Spleen (tissue), 11 donors: ENCODE results near the gene TMEM150C. TPM values are rescaled to one million over a fixed set of nuclear protein-coding genes. Genes with fewer than 3 reads are reported as not detected.

Experiments used
- DNase-seq: peaks from one replicate; pipeline ENCODE4 v3.0.0-alpha.2; 2020
- H3K27ac ChIP-seq, 8 donors: fragments of 200-600 bp; sonication (generic) in 7 of 8; 1 replicate in 4 of 8; 2 replicates in 4 of 8; pipeline versions ENCODE4 v1.5.0 to v1.8.0; 2016 to 2021; ENCODE audit warnings: inconsistent platforms in 4 of 8, mild to moderate bottlenecking in 4 of 8, moderate library complexity in 1 of 8
- H3K27me3 ChIP-seq, 7 donors: fragments of 200-600 bp; sonication (generic) in 6 of 7; replicated peaks in 1 of 7; 1 replicate in 4 of 7; 2 replicates in 3 of 7; pipeline versions ENCODE4 v1.5.0 to v1.8.0; 2016 to 2021; ENCODE audit warnings: inconsistent platforms in 3 of 7, mild to moderate bottlenecking in 1 of 7
- H3K36me3 ChIP-seq, 6 donors: fragments of 200-600 bp; sonication (generic) in 5 of 6; 1 replicate in 4 of 6; 2 replicates in 2 of 6; pipeline versions ENCODE4 v1.5.0 to v1.8.0; 2016 to 2021; ENCODE audit warnings: inconsistent platforms in 2 of 6
- H3K4me1 ChIP-seq, 6 donors: fragments of 200-600 bp; sonication (generic) in 5 of 6; 1 replicate in 3 of 6; 2 replicates in 3 of 6; pipeline versions ENCODE4 v1.5.0 to v1.8.0; 2016 to 2021; ENCODE audit warnings: inconsistent platforms in 3 of 6
- H3K4me3 ChIP-seq, 8 donors: fragments of 200-600 bp; sonication (generic) in 7 of 8; 1 replicate in 4 of 8; 2 replicates in 4 of 8; pipeline versions ENCODE4 v1.5.0 to v1.8.0; 2016 to 2021; ENCODE audit warnings: inconsistent platforms in 4 of 8, mild to moderate bottlenecking in 4 of 8, moderate library complexity in 2 of 8
- H3K9me3 ChIP-seq, 8 donors: fragments of 200-600 bp; sonication (generic) in 7 of 8; 1 replicate in 4 of 8; 2 replicates in 4 of 8; pipeline versions ENCODE4 v1.5.0 to v1.8.0; 2016 to 2021; ENCODE audit warnings: inconsistent platforms in 4 of 8
- POLR2A ChIP-seq, 3 donors: fragments of 450-650 bp; IDR thresholded peaks; one replicate each; pipeline ENCODE4 v1.5.1; 2017; ENCODE audit warnings: antibody characterized with exemption in 3 of 3, mild to moderate bottlenecking in 1 of 3
- POLR2AphosphoS5 ChIP-seq, 3 donors: sonication (generic); formaldehyde crosslinking; IDR thresholded peaks; one replicate each; pipeline ENCODE4 v1.5.1; 2017; ENCODE audit warnings: antibody characterized with exemption in 3 of 3
- WGBS, 5 donors: extraction: QIAGEN DNeasy Blood & Tissue Kit in 3 of 5; methylation state at CpG; one replicate each; pipeline versions ENCODE4 v1.1.5 to v1.1.7; 2013 to 2018; 5-methylcytosine and 5-hydroxymethylcytosine counted together
- intact Hi-C: fragments of 100-400 bp; cut with DNase I; formaldehyde crosslinking; loops from one replicate; pipeline ENCODE4 v1.15.0; 2023; ENCODE audit warnings: low total_unique reads
- polyA plus RNA-seq, 3 donors: library from polyadenylated mRNA; stranded (reverse); fragments of 200-250 nt; gene quantifications; one replicate each; pipeline ENCODE4 v1.2.1, GENCODE V29; 2013
- total RNA-seq, 7 donors: library from RNA; depleted of rRNA in 3 of 7; stranded (reverse); fragments of >200 nt in 3 of 7; fragmentation: NEBNext Ultra II Directional in 4 of 7; extraction: Animal tissue kit (Norgen Biotek cat#: 25700) in 4 of 7; gene quantifications; one replicate each; pipeline versions ENCODE4 v1.1.0 to v1.2.1, GENCODE V29; 2016 to 2021
- TF ChIP-seq, protein P1 (sequence below), 11 experiments: fragments of 200-600 bp in 7 of 11; fragments of 450-650 bp in 4 of 11; sonication (generic) in 4 of 11; IDR thresholded peaks in 8 of 11; conservative IDR thresholded peaks in 3 of 11; 1 replicate in 7 of 11; 2 replicates in 4 of 11; pipeline versions ENCODE4 v1.4.0 to v1.8.0; 2016 to 2021; ENCODE audit warnings: antibody characterized with exemption in 11 of 11, inconsistent platforms in 4 of 11, mild to moderate bottlenecking in 1 of 11
- donor health status: healthy with polysubstance abuse.
- donor health status: DM: no; HTN: no; CAD: no; lungs with moderate emphysema.
- donor health status: DM: no; HTN: no; CAD: no.
- donor health status: Bipolar disorder and iron deficiency.
- donor health status: healthy.
- donor health status: DM: no; HTN: no; CAD: no.
- donor health status: DM: yes; HTN: yes; CAD: no.

Gene TMEM150C
- total and polyA plus RNA-seq, 10 donors = 3.6 to 26.0 (median 9.4) TPM

DNA sequence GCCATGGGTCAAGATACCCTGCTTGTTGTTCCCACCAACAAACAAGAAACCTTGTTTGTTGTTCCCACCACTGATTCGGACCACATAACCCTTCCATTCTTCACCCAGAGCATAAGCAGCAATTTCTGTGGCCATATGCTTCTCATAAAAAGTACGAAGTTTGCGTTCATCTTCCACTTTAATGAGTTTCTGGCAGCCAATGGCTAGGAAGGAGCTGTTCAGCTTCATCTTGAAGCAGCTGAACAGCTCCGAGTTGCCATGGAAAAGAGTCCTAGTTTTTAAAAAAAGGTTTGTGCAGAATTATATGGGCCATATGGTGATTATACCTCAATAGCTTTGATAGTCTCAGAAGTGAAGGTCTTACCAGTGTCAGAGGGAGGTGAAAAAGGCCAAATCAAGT lies 66.1 kb downstream of the TMEM150C start:
- Histone ChIP-seq H3K9me3 (no peaks in the 10 kb centered on the region), H3K36me3 (no peaks in the 10 kb centered on the region), H3K4me1 (no peaks in the 10 kb centered on the region), H3K27me3 (no peaks in the 10 kb centered on the region), H3K27ac (no peak overlapping the region), H3K4me3 (no peak overlapping the region)
- DNase-seq = no peak
- 90 to 97% (median 94%) methylated on average over 4 of the region's 4 CpGs for WGBS, 5 donors
- intact Hi-C loops = no loop called here
- TF ChIP-seq, protein P1, sequence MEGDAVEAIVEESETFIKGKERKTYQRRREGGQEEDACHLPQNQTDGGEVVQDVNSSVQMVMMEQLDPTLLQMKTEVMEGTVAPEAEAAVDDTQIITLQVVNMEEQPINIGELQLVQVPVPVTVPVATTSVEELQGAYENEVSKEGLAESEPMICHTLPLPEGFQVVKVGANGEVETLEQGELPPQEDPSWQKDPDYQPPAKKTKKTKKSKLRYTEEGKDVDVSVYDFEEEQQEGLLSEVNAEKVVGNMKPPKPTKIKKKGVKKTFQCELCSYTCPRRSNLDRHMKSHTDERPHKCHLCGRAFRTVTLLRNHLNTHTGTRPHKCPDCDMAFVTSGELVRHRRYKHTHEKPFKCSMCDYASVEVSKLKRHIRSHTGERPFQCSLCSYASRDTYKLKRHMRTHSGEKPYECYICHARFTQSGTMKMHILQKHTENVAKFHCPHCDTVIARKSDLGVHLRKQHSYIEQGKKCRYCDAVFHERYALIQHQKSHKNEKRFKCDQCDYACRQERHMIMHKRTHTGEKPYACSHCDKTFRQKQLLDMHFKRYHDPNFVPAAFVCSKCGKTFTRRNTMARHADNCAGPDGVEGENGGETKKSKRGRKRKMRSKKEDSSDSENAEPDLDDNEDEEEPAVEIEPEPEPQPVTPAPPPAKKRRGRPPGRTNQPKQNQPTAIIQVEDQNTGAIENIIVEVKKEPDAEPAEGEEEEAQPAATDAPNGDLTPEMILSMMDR (IDR thresholded peaks at IDR 0.05 in 8 of 11, conservative IDR thresholded peaks at IDR 0.05 in 3 of 11) = no peak
- TF ChIP-seq POLR2A (IDR thresholded peaks at IDR 0.05) (no peak), POLR2AphosphoS5 (IDR thresholded peaks at IDR 0.05) (no peak)

DNA sequence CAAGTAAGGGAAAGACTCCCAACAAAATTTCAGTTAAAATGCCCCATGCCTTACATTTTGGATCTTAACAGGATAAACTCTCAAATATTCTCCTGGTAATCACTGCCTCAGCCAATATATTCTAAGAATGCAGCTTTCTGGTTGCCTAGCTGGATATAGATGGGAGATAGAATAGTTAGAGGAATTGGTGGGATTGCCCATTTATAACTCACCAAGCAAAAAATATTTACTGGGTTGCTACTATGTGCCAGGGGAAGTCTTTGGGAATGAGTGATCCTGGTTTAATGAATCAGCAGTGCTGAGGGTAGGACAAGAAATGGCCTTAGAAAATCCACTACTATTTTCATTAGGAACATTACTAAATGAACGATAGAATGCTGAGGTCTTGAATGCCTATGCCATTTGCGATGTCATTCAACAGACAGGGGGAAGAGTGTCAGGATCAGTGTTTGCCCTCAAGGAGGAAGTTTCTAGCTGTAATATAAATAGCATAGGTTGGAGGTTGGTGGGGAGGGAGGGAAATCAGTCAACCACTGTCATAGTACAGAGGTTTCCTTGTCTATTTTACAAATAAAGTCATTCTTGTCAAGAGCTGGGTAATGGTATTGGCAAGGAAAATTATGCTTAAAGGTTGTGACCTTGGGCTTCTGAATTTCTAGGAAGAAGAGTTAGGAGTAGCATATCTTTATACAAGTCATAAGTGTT lies 67.9 kb downstream of the TMEM150C start:
- H3K27ac ChIP-seq = no peak overlapping the region
- no peak for DNase-seq
- TF ChIP-seq POLR2A (IDR thresholded peaks at IDR 0.05) = no peak
- TF ChIP-seq, protein P1 (IDR thresholded peaks at IDR 0.05 in 8 of 11, conservative IDR thresholded peaks at IDR 0.05 in 3 of 11) = no peak
- TF ChIP-seq POLR2AphosphoS5 (IDR thresholded peaks at IDR 0.05) = no peak
- H3K4me1 ChIP-seq = no peaks in the 10 kb centered on the region
- no peaks in the 10 kb centered on the region for H3K9me3 ChIP-seq
- H3K27me3 ChIP-seq = no peaks in the 10 kb centered on the region
- intact Hi-C loops = no loop called here
- 68 to 81% (median 76%) methylated on average over 2 of the region's 2 CpGs for WGBS, 5 donors
- no peak overlapping the region for H3K4me3 ChIP-seq
- H3K36me3 ChIP-seq = no peaks in the 10 kb centered on the region

DNA sequence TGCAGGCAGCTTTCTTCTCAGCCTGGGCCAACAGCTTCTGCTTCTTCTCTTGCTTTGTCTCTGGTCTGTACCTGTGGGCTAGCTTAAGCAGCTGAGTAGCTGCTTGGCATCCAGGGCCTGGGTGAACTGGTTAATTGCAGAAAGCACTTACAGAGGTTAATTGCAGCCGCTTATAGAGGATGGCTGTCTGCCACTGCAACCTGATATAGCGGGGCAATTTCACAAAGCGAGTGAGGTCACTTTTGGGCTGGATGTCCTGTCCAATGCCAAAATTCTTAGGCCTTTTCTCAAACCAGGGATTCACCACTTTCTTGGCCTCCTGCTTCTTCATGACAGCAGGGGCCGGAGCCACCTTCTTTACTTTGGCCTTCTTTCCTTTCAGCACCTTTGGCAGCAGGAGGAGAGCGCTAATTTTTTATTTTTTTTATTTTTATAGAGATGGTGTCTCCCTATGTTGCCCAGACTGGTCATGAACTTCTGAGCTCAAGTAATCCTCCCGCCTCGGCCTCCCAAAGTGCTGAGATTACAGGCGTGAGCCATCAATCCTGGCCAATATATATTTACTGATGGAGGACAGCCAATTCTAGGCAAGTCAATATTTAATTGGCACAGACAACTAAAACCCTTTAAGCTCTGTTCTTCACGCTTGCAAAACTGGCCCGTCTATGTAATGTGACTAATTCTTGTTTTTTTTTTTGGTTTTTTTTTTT lies 70.4 kb downstream of the TMEM150C start:
- Histone ChIP-seq H3K4me1 (no peaks in the 10 kb centered on the region), H3K36me3 (no peaks in the 10 kb centered on the region), H3K27ac (no peak overlapping the region), H3K9me3 (no peaks in the 10 kb centered on the region), H3K27me3 (no peaks in the 10 kb centered on the region), H3K4me3 (no peak overlapping the region)
- intact Hi-C loops = no loop called here
- WGBS, 5 donors = 91 to 96% (median 95%) methylated on average over 10 of the region's 10 CpGs
- TF ChIP-seq, protein P1 (IDR thresholded peaks at IDR 0.05 in 8 of 11, conservative IDR thresholded peaks at IDR 0.05 in 3 of 11) = no peak
- TF ChIP-seq POLR2A (IDR thresholded peaks at IDR 0.05) = no peak
- TF ChIP-seq POLR2AphosphoS5 (IDR thresholded peaks at IDR 0.05) = no peak
- DNase-seq = no peak

DNA sequence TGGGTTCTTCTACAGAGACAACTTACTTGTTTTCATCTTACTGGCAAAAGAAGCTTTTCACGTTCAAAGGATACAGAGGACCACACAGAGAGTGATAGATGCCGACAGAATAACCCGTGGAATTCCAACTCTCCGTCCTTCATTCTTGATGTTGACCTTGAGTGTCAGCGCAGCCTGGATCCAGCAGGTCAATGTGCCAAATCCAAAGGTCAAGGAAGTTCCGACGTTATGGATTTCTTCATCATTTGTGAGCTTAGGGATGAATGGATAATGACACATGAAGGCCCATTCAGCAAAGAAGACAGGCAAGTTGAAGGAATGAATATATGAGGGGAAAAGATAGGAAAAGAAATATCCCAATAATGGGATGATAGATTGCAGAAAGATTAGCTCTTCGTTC lies 71.8 kb downstream of the TMEM150C start:
- Histone ChIP-seq H3K36me3 (no peaks in the 10 kb centered on the region), H3K27ac (no peak overlapping the region), H3K4me1 (no peaks in the 10 kb centered on the region), H3K4me3 (no peak overlapping the region), H3K27me3 (no peaks in the 10 kb centered on the region), H3K9me3 (no peaks in the 10 kb centered on the region)
- 62 to 80% (median 65%) methylated on average over 8 of the region's 8 CpGs for WGBS, 5 donors
- DNase-seq = no peak
- TF ChIP-seq, protein P1 (IDR thresholded peaks at IDR 0.05 in 8 of 11, conservative IDR thresholded peaks at IDR 0.05 in 3 of 11) = no peak
- TF ChIP-seq POLR2AphosphoS5 (IDR thresholded peaks at IDR 0.05) (no peak), POLR2A (IDR thresholded peaks at IDR 0.05) (no peak)
- intact Hi-C loops = no loop called here
